Ascending aorta (tissue), 2 donors: ENCODE measurements around the gene TMEM229A. TPM values are rescaled to one million over a fixed set of nuclear protein-coding genes. Genes with fewer than 3 reads are reported as not detected.
"Not testable (repeated sequence)": the region's sequence is repeated elsewhere in the genome, so short reads cannot be mapped to it uniquely, and the experiment has no call there.

Experiments
- DNase-seq, 2 donors: peaks; one replicate each; pipeline ENCODE4 v3.0.0-alpha.2; 2019; ENCODE audit warnings: low spot score in 2 of 2
- H3K27ac ChIP-seq, 2 donors: fragments of 200-600 bp; sonication (generic); one replicate each; pipeline ENCODE4 v1.5.1; 2016 to 2017; ENCODE audit warnings: mild to moderate bottlenecking in 1 of 2
- H3K27me3 ChIP-seq: fragments of 200-600 bp; sonication (generic); one replicate; pipeline ENCODE4 v1.5.1; 2017
- H3K36me3 ChIP-seq, 2 donors: fragments of 200-600 bp; sonication (generic); one replicate each; pipeline ENCODE4 v1.5.1; 2016
- H3K4me1 ChIP-seq, 2 donors: fragments of 200-600 bp; sonication (generic); one replicate each; pipeline ENCODE4 v1.5.1; 2016 to 2017; ENCODE audit warnings: mild to moderate bottlenecking in 1 of 2
- H3K4me3 ChIP-seq, 2 donors: fragments of 200-600 bp; sonication (generic); one replicate each; pipeline ENCODE4 v1.5.1; 2016 to 2017; ENCODE audit warnings: mild to moderate bottlenecking in 1 of 2
- H3K9me3 ChIP-seq, 2 donors: fragments of 200-600 bp; sonication (generic); one replicate each; pipeline ENCODE4 v1.5.1; 2016
- intact Hi-C: fragments of 100-400 bp; cut with DNase I; formaldehyde crosslinking; loops from one replicate; pipeline ENCODE4 v1.15.1; 2023
- total RNA-seq: library from RNA; depleted of rRNA; stranded (reverse); fragments of >200 nt; gene quantifications from one replicate; pipeline ENCODE4 v1.1.0, GENCODE V29; 2016
- TF ChIP-seq, protein P1 (sequence below), 3 experiments: fragments of 200-600 bp in 2 of 3; fragments of 450-650 bp in 1 of 3; sonication (generic) in 2 of 3; IDR thresholded peaks; one replicate each; pipeline ENCODE4 v1.5.1; 2016 to 2019; ENCODE audit warnings: antibody characterized with exemption in 3 of 3, mild to moderate bottlenecking in 1 of 3, moderate library complexity in 1 of 3

Gene TMEM229A
- total RNA-seq, 1 donor from 2014 or later = not detected

DNA sequence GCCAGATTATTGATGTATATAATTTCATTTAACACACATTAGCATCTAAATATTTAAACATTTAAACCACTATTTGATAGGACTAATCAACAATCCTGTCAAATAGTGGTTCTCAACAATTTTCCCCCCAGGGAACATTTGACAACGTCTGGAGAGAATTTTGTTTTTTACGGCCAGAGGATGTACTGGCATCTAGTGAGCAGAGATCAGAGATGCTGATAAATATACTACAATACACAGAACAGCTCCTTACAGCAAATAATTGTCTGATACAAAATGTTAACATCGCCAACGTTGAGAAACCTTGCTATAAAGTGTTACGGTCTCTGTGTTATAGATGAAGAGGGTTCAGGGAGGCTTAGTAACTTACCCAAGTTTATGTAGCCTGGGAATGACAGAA is 25.0 kb upstream of the TMEM229A start:
- H3K4me3 ChIP-seq = no peak overlapping the region
- H3K27ac ChIP-seq = no peak overlapping the region
- intact Hi-C loops = no loop called here
- no peaks in the 10 kb centered on the region for H3K9me3 ChIP-seq
- TF ChIP-seq, protein P1, sequence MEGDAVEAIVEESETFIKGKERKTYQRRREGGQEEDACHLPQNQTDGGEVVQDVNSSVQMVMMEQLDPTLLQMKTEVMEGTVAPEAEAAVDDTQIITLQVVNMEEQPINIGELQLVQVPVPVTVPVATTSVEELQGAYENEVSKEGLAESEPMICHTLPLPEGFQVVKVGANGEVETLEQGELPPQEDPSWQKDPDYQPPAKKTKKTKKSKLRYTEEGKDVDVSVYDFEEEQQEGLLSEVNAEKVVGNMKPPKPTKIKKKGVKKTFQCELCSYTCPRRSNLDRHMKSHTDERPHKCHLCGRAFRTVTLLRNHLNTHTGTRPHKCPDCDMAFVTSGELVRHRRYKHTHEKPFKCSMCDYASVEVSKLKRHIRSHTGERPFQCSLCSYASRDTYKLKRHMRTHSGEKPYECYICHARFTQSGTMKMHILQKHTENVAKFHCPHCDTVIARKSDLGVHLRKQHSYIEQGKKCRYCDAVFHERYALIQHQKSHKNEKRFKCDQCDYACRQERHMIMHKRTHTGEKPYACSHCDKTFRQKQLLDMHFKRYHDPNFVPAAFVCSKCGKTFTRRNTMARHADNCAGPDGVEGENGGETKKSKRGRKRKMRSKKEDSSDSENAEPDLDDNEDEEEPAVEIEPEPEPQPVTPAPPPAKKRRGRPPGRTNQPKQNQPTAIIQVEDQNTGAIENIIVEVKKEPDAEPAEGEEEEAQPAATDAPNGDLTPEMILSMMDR (IDR thresholded peaks at IDR 0.05) = no peak
- H3K4me1 ChIP-seq = no peaks in the 10 kb centered on the region
- H3K27me3 ChIP-seq = no peaks in the 10 kb centered on the region
- no peaks in the 10 kb centered on the region for H3K36me3 ChIP-seq
- DNase-seq = no peak

DNA sequence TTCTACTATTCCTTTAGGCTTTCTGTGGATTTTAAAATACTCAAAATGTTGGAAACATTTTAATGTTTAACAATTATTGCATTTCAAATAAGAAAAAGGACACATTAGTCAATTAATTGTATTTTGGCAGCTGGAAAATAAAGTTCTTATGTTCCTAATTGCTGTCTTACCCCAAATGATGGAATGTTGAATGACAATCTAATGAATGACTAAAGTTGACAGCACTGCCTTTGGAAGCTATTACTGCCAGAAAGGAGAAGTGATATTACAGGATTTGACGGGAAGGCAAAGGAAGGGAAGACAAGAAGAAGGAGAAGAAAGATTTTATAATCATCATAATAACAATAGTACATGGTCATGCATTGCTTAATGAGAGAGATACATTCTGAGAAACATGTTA is 23.4 kb upstream of the TMEM229A start:
- TF ChIP-seq, protein P1 (IDR thresholded peaks at IDR 0.05) = no peak
- Histone ChIP-seq H3K4me1 (no peaks in the 10 kb centered on the region), H3K9me3 (no peaks in the 10 kb centered on the region), H3K4me3 (no peak overlapping the region), H3K27me3 (no peaks in the 10 kb centered on the region), H3K27ac (no peak overlapping the region), H3K36me3 (no peaks in the 10 kb centered on the region)
- DNase-seq = no peak
- intact Hi-C loops = no loop called here

DNA sequence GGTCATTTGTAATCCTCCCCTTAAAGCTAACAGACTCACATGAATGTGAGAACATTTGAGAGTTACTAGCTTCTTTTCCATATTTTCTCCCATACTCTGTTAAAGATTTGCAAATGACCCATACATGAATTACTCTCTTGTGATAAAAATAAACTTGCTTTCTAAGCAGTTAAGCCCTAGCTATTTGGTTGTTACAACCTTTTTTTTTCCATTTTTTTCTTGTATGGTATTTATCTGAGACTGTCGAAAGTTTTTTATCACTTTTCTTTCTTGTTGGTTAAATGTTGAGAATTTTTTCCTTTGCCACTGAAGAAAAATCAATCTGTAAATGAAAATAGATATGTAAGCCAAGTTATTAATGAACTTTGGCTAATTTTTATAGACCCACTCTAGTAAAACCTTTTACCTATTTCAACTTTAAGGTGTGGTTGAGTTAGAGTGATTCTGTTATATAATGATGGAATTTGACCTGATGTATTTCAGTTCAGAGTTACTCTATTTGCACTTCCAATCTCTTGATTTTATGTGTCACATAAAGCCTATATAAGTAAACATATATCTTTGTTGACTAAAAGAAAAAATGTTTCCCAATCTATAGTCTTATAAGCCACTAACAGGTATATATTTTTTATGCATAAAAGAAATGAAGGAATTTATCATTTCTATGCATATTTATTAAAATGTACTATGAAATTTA is 19.0 kb upstream of the TMEM229A start:
- Histone ChIP-seq H3K4me1 (no peaks in the 10 kb centered on the region), H3K27ac (no peak overlapping the region), H3K4me3 (no peak overlapping the region), H3K36me3 (no peaks in the 10 kb centered on the region), H3K27me3 (no peaks in the 10 kb centered on the region), H3K9me3 (no peaks in the 10 kb centered on the region)
- intact Hi-C loops = no loop called here
- TF ChIP-seq, protein P1 (IDR thresholded peaks at IDR 0.05) = no peak
- DNase-seq = no peak

DNA sequence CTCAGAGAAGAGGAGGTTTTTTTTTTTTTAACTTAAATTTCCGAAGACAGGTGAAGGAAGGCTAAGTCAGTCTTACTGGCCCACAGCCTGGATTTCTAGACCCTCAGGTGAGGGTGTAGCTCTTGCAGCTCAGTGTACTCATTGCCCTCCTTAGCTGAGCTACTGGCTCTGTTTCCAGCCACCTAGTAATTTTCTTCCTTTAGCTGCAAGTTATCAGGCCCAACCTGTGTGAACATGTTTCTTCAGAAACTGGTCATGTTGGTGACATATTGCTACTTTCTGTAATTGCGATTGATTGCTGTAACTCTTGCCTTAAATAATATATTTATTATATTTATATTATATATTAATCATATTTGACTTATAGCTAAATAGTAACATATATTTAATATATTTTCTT is 10.0 kb upstream of the TMEM229A start:
- Histone ChIP-seq H3K36me3 (no peaks in the 10 kb centered on the region), H3K27me3 (no peaks in the 10 kb centered on the region), H3K9me3 (no peaks in the 10 kb centered on the region), H3K27ac (no peak overlapping the region), H3K4me1 (no peaks in the 10 kb centered on the region), H3K4me3 (no peak overlapping the region)
- TF ChIP-seq, protein P1 (IDR thresholded peaks at IDR 0.05) = no peak
- intact Hi-C loops = no loop called here
- DNase-seq = no peak

DNA sequence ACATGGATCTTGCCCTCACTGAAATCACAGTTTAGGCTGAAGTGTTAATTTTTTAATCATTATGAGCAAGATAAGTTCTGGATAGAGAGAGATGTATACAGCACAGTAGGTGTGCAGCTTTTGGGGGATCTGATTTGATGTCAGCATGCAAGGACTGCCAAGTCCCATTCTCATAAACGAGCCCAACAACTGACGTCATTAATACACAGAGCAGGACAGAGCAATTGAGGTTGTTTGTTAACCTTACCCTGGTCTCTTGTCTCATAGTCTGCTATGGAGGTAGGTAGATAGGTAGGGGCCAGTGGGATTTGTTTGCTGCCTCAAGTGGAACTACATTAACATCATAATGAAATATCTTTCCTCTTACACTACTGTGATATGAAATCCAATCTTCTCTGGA is 8.6 kb upstream of the TMEM229A start:
- TF ChIP-seq, protein P1 (IDR thresholded peaks at IDR 0.05) = no peak
- no peaks in the 10 kb centered on the region for H3K36me3 ChIP-seq
- H3K27me3 ChIP-seq = no peaks in the 10 kb centered on the region
- intact Hi-C loops = no loop called here
- no peaks in the 10 kb centered on the region for H3K9me3 ChIP-seq
- no peak overlapping the region for H3K27ac ChIP-seq
- DNase-seq = no peak
- H3K4me1 ChIP-seq = no peaks in the 10 kb centered on the region
- no peak overlapping the region for H3K4me3 ChIP-seq

DNA sequence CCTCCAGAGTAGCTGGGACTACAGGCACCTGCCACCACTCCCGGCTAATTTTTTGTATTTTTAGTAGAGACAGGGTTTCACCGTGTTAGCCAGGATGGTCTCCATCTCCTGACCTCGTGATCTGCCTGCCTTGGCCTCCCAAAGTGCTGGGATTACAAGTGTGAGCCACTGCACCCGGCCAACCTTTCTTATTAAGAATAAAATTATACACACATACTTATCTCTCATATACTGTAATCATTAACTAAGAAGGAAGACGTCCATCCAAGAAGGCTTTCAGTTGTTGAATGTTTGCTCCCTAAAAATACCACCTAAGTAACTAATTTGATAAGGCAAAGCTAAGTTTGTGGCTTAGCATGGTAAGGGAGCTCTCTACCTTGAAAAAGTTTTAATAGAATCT is 5.0 kb upstream of the TMEM229A start:
- intact Hi-C loops, H3K36me3 ChIP-seq, H3K27me3 ChIP-seq, H3K27ac ChIP-seq, DNase-seq, H3K4me3 ChIP-seq, H3K4me1 ChIP-seq, H3K9me3 ChIP-seq: not testable (repeated sequence)
